DND-41 (cell line): Measurements from ENCODE around the gene CDKL4.

Source experiments
- ATAC-seq: fragments of 200-7000 bp; cut with Tn5 transposase; 3 replicates; pipeline ENCODE4 v1.9.1; 2021; ENCODE audit warnings: low read depth; ENCODE audit not compliant: insufficient read depth
- DNase-seq: peaks from one replicate; pipeline ENCODE4 v3.0.0-alpha.2; 2020
- H2AFZ ChIP-seq: 2 replicates; pipeline ENCODE4 v1.6.0; 2012; ENCODE audit warnings: low read depth, low read length
- H3K27ac ChIP-seq: 2 replicates; pipeline ENCODE4 v1.5.1; 2012; ENCODE audit warnings: low read length, inconsistent platforms
- H3K27me3 ChIP-seq: fragments of 200-600 bp; sonication (generic); 2 replicates; pipeline ENCODE4 v1.6.0; 2012; ENCODE audit warnings: low read length, mild to moderate bottlenecking, inconsistent platforms; ENCODE audit not compliant: insufficient read depth, poor library complexity
- H3K36me3 ChIP-seq: 2 replicates; pipeline ENCODE4 v1.5.1; 2012; ENCODE audit warnings: low read length, inconsistent platforms; ENCODE audit not compliant: insufficient read depth
- H3K4me1 ChIP-seq: 2 replicates; pipeline ENCODE4 v1.5.1; 2012; ENCODE audit warnings: mild to moderate bottlenecking, low read length; ENCODE audit not compliant: insufficient read depth
- H3K4me2 ChIP-seq: 2 replicates; pipeline ENCODE4 v1.6.0; 2012; ENCODE audit warnings: mild to moderate bottlenecking, moderate library complexity, low read length, inconsistent platforms; ENCODE audit not compliant: insufficient read depth
- H3K4me3 ChIP-seq, 2 experiments: fragments of 200-600 bp in 1 of 2; shearing (Covaris generic) in 1 of 2; 2 replicates each; pipeline ENCODE4 v1.5.1; 2012 to 2016; ENCODE audit warnings: inconsistent platforms in 2 of 2, low read length in 2 of 2, mild to moderate bottlenecking in 2 of 2, low read depth in 1 of 2, moderate library complexity in 1 of 2
- H3K79me2 ChIP-seq: 2 replicates; pipeline ENCODE4 v1.6.0; 2012; ENCODE audit warnings: low read length, inconsistent platforms; ENCODE audit not compliant: insufficient read depth
- H3K9ac ChIP-seq: 2 replicates; pipeline ENCODE4 v1.6.0; 2012; ENCODE audit warnings: low read depth, mild to moderate bottlenecking, inconsistent platforms, low read length, moderate library complexity
- H3K9me3 ChIP-seq: 2 replicates; pipeline ENCODE4 v1.5.1; 2012; ENCODE audit warnings: low read length, moderate library complexity, mild to moderate bottlenecking, inconsistent platforms; ENCODE audit not compliant: insufficient read depth, severe bottlenecking
- H4K20me1 ChIP-seq: 2 replicates; pipeline ENCODE4 v1.6.0; 2012; ENCODE audit warnings: low read length; ENCODE audit not compliant: insufficient read depth
- CTCF ChIP-seq: IDR thresholded peaks from 2 replicates; pipeline ENCODE4 v1.5.1; 2012; ENCODE audit warnings: borderline replicate concordance, low read length, moderate library complexity, mild to moderate bottlenecking; ENCODE audit not compliant: poor library complexity, severe bottlenecking; ENCODE audit errors: extremely low read depth
- EZH2 ChIP-seq: IDR thresholded peaks from 3 replicates; pipeline ENCODE4 v1.6.1; 2012; ENCODE audit warnings: borderline replicate concordance, low read depth, mild to moderate bottlenecking, moderate library complexity, low read length, inconsistent platforms; ENCODE audit not compliant: severe bottlenecking

Gene CDKL4

GRCh38 chr2:39152504-39152903 lies 91.3 kb downstream of the CDKL4 start:
- Histone ChIP-seq H4K20me1 (no peaks in the 10 kb centered on the region), H3K4me2 (no peak overlapping the region), H3K9me3 (no peaks in the 10 kb centered on the region)

GRCh38 chr2:39150890-39151497 lies 92.8 kb downstream of the CDKL4 start:
- ATAC-seq (no peak), DNase-seq (no peak)
- Histone ChIP-seq H3K9me3 (no peaks in the 10 kb centered on the region), H3K4me3 (no peak overlapping the region), H3K4me1 (peaks cover 5% of the 10 kb centered on the region), H3K79me2 (no peaks in the 10 kb centered on the region), H3K9ac (no peak overlapping the region), H2AFZ (no peak overlapping the region), H3K4me2 (no peak overlapping the region), H3K36me3 (no peaks in the 10 kb centered on the region), H3K27ac (no peak overlapping the region), H3K27me3 (no peaks in the 10 kb centered on the region), H4K20me1 (no peaks in the 10 kb centered on the region)
- no peak for TF ChIP-seq EZH2
- no peak for TF ChIP-seq CTCF

More at GRCh38 chr2:39152504-39152903, 91.3 kb downstream of the CDKL4 start:
- no peak overlapping the region for H3K9ac ChIP-seq
- no peak overlapping the region for H3K27ac ChIP-seq
- DNase-seq (no peak), ATAC-seq (no peak)
- no peak overlapping the region for H3K4me3 ChIP-seq
- no peaks in the 10 kb centered on the region for H3K36me3 ChIP-seq
- H3K79me2 ChIP-seq, result no peaks in the 10 kb centered on the region
- peaks cover 5% of the 10 kb centered on the region for H3K4me1 ChIP-seq
- no peak overlapping the region for H2AFZ ChIP-seq
- no peak for TF ChIP-seq CTCF
- no peak for TF ChIP-seq EZH2
- no peaks in the 10 kb centered on the region for H3K27me3 ChIP-seq

GRCh38 chr2:39150102-39150562 lies 93.6 kb downstream of the CDKL4 start:
- Histone ChIP-seq H3K9ac (no peak overlapping the region), H3K79me2 (no peaks in the 10 kb centered on the region), H3K4me3 (no peak overlapping the region), H3K9me3 (no peaks in the 10 kb centered on the region), H3K27me3 (no peaks in the 10 kb centered on the region), H2AFZ (peak overlapping the region; percentile 85), H4K20me1 (no peaks in the 10 kb centered on the region), H3K36me3 (no peaks in the 10 kb centered on the region), H3K27ac (no peak overlapping the region), H3K4me2 (no peak overlapping the region), H3K4me1 (peaks cover 5% of the 10 kb centered on the region)
- no peak for ATAC-seq
- no peak for DNase-seq
- no peak for TF ChIP-seq CTCF
- TF ChIP-seq EZH2, result no peak

- Histone ChIP-seq H3K9ac (no peak overlapping the region), H3K4me2 (no peak overlapping the region), H3K79me2 (no peaks in the 10 kb centered on the region), H2AFZ (no peak overlapping the region), H3K36me3 (no peaks in the 10 kb centered on the region), H3K4me3 (no peak overlapping the region), H4K20me1 (no peaks in the 10 kb centered on the region), H3K4me1 (peaks cover 5% of the 10 kb centered on the region), H3K9me3 (no peaks in the 10 kb centered on the region), H3K27me3 (no peaks in the 10 kb centered on the region), H3K27ac (no peak overlapping the region)
- ATAC-seq (no peak), DNase-seq (no peak)
- TF ChIP-seq CTCF (no peak), EZH2 (no peak)
These were observed 97.1 kb downstream of the CDKL4 start for GRCh38 chr2:39146630-39147029.
